Measurements from ENCODE around the gene CCL16.
"Not testable (repeated sequence)": the region's sequence is repeated elsewhere in the genome, so short reads cannot be mapped to it uniquely, and the experiment has no call there.

Gene CCL16

GRCh38 chr17:35944151-35944550 lies 37.1 kb downstream of the CCL16 start:
- no peak for TF ChIP-seq CTCF (IDR thresholded peaks at IDR 0.05; ENCODE audit: control insufficient read depth, insufficient read depth, low read depth, low read length, missing control alignments)
- no peak overlapping the region for H3K4me3 ChIP-seq (ENCODE audit: control insufficient read depth, low read depth, low read length)
- DNase-seq (ENCODE audit: low read depth), result no peak

- DNase-seq (ENCODE audit: low read depth), result no peak
- no peak within 1 kb of the TSS for H3K4me3 ChIP-seq (ENCODE audit: control insufficient read depth, low read depth, low read length)
- TF ChIP-seq CTCF (IDR thresholded peaks at IDR 0.05; ENCODE audit: control insufficient read depth, insufficient read depth, low read depth, low read length, missing control alignments), result no peak
Observed at GRCh38 chr17:35943537-35943936, 37.8 kb downstream of the CCL16 start, which contains the start of gene LYZL6. LYZL6 (minus strand) TSS chr17:35943713; CDS start chr17:35939356, 4,357 bp downstream.

GRCh38 chr17:35942588-35943186 lies 38.6 kb downstream of the CCL16 start:
- TF ChIP-seq CTCF (IDR thresholded peaks at IDR 0.05; ENCODE audit: control insufficient read depth, insufficient read depth, low read depth, low read length, missing control alignments), result no peak
- H3K4me3 ChIP-seq (ENCODE audit: control insufficient read depth, low read depth, low read length), result no peak overlapping the region
- no peak for DNase-seq (ENCODE audit: low read depth)

GRCh38 chr17:35938492-35938891 lies 42.8 kb downstream of the CCL16 start:
- H3K4me3 ChIP-seq (ENCODE audit: control insufficient read depth, low read depth, low read length); DNase-seq (ENCODE audit: low read depth): not testable (repeated sequence)

- no peak overlapping the region for H3K4me3 ChIP-seq (ENCODE audit: control insufficient read depth, low read depth, low read length)
- no peak for TF ChIP-seq CTCF (IDR thresholded peaks at IDR 0.05; ENCODE audit: control insufficient read depth, insufficient read depth, low read depth, low read length, missing control alignments)
- no peak for DNase-seq (ENCODE audit: low read depth)
Observed at GRCh38 chr17:35936063-35936462, 45.2 kb downstream of the CCL16 start.

- no peak for TF ChIP-seq CTCF (IDR thresholded peaks at IDR 0.05; ENCODE audit: control insufficient read depth, insufficient read depth, low read depth, low read length, missing control alignments)
- DNase-seq (ENCODE audit: low read depth), result peak; percentile 32
- no peak overlapping the region for H3K4me3 ChIP-seq (ENCODE audit: control insufficient read depth, low read depth, low read length)
Observed at GRCh38 chr17:35934760-35935159, 46.5 kb downstream of the CCL16 start.

- peak; percentile 16 for DNase-seq (ENCODE audit: low read depth)
Observed at GRCh38 chr17:35932586-35932985, 48.7 kb downstream of the CCL16 start.

More at GRCh38 chr17:35932586-35932985, 48.7 kb downstream of the CCL16 start:
- H3K4me3 ChIP-seq (ENCODE audit: control insufficient read depth, low read depth, low read length), result no peak overlapping the region
- no peak for TF ChIP-seq CTCF (IDR thresholded peaks at IDR 0.05; ENCODE audit: control insufficient read depth, insufficient read depth, low read depth, low read length, missing control alignments)

All from AG09309 (cell line).